Measurements from ENCODE around the gene CDC45. TPM values are rescaled to one million over a fixed set of nuclear protein-coding genes. Genes with fewer than 3 reads are reported as not detected.
"Not testable (repeated sequence)": the region's sequence is repeated elsewhere in the genome, so short reads cannot be mapped to it uniquely, and the experiment has no call there.

The CDC45 gene
- polyA plus RNA-seq, 1 donor (not counting 4 experiments of a cell fraction or from before 2014, with no cell fraction given): 22.7 TPM

DNA sequence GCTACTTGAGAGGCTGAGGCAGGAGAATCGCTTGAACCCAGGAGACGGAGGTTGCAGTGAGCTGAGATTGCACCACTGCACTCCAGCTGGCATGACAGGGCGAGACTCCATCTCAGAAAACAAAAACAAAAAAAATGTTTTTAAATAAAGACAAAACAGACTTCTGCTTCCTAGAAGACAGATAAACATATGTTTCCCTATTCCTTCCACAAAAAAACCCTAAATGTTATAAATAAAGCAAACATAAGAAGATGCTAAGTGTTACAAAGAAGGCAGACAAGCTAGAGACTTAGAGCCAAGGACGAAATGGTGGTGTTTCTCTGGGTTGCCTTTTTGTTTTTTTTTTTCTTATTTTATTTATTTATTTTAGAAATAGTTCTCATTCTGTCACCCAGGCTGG lies 50.1 kb downstream of the CDC45 start:
- Histone ChIP-seq H3K4me3 (ENCODE audit: control insufficient read depth in 2 of 3, extremely low read depth in 1 of 3, insufficient read depth in 2 of 3, low read depth in 1 of 3, low read length in 3 of 3) (no peak overlapping the region), H3K36me3 (ENCODE audit: control insufficient read depth in 2 of 2, extremely low read depth in 1 of 2, insufficient read depth in 2 of 2, low read length in 2 of 2) (no peaks in the 10 kb centered on the region), H3K79me2 (ENCODE audit: control insufficient read depth, insufficient read depth, low read length) (no peaks in the 10 kb centered on the region), H4K20me1 (ENCODE audit: control insufficient read depth, extremely low read depth, insufficient read depth, low read length) (no peaks in the 10 kb centered on the region), H3K9me3 (ENCODE audit: control insufficient read depth, low read depth, low read length) (no peaks in the 10 kb centered on the region), H3K4me1 (ENCODE audit: control insufficient read depth, extremely low read depth, insufficient read depth, low read length) (no peaks in the 10 kb centered on the region), H3K9me1 (ENCODE audit: control insufficient read depth, extremely low read depth, insufficient read depth, low read length) (no peaks in the 10 kb centered on the region), H3K9ac (ENCODE audit: control insufficient read depth, extremely low read depth, insufficient read depth, low read length) (no peak overlapping the region), H3K27ac (ENCODE audit: control insufficient read depth, insufficient read depth, low read length) (no peak overlapping the region), H3K27me3 (ENCODE audit: control insufficient read depth, extremely low read depth, insufficient read depth, low read length) (peaks cover 29% of the 10 kb centered on the region), H2AFZ (ENCODE audit: control insufficient read depth, low read length) (no peak overlapping the region), H3K4me2 (ENCODE audit: control insufficient read depth, extremely low read depth, insufficient read depth, low read depth, low read length) (no peak overlapping the region)
- TF ChIP-seq EZH2 (IDR thresholded peaks at IDR 0.05; ENCODE audit: low read length): no peak
- TF ChIP-seq, protein P1, sequence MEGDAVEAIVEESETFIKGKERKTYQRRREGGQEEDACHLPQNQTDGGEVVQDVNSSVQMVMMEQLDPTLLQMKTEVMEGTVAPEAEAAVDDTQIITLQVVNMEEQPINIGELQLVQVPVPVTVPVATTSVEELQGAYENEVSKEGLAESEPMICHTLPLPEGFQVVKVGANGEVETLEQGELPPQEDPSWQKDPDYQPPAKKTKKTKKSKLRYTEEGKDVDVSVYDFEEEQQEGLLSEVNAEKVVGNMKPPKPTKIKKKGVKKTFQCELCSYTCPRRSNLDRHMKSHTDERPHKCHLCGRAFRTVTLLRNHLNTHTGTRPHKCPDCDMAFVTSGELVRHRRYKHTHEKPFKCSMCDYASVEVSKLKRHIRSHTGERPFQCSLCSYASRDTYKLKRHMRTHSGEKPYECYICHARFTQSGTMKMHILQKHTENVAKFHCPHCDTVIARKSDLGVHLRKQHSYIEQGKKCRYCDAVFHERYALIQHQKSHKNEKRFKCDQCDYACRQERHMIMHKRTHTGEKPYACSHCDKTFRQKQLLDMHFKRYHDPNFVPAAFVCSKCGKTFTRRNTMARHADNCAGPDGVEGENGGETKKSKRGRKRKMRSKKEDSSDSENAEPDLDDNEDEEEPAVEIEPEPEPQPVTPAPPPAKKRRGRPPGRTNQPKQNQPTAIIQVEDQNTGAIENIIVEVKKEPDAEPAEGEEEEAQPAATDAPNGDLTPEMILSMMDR (optimal IDR thresholded peaks at IDR 0.05 in 1 of 3, IDR thresholded peaks at IDR 0.05 in 1 of 3, conservative IDR thresholded peaks at IDR 0.05 in 1 of 3; ENCODE audit: extremely low read depth in 1 of 3, insufficient read depth in 2 of 3, low read length in 3 of 3): no peak
- DNase-seq (ENCODE audit: low read depth, low spot score) (no peak), FAIRE-seq (no peak)
- dilution Hi-C loops (cut with MboI; ENCODE audit: extremely low pct_ligation_motif_present, low sequenced_read_pairs): loop anchor here (10.0 kb wide), 1 partner anchor 65 kb away; no protein-coding TSS in a partner anchor

DNA sequence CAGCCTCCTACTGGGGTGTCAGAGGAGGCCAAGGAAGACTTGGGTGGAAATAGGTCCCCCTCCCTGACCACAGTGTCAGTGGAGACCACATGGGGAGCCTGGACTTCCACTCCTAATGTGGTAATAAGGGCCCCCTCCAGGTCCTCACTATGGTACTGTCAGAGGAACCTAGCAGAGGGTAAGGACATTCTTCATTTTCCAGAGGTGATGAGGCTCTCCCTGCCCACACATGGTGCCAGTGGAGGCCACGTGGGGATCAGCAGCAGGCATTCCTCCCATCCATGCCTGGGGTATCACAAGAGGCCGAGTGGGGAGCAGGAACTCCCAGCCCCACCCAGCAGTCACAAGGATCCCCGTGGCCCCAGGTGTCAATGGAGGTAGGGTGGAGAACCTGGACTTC lies 51.0 kb downstream of the CDC45 start:
- no peaks in the 10 kb centered on the region for H3K9me3 ChIP-seq (ENCODE audit: control insufficient read depth, low read depth, low read length)
- no peak overlapping the region for H3K9ac ChIP-seq (ENCODE audit: control insufficient read depth, extremely low read depth, insufficient read depth, low read length)
- dilution Hi-C loops (cut with MboI; ENCODE audit: extremely low pct_ligation_motif_present, low sequenced_read_pairs): no loop called here
- no peaks in the 10 kb centered on the region for H3K36me3 ChIP-seq (ENCODE audit: control insufficient read depth in 2 of 2, extremely low read depth in 1 of 2, insufficient read depth in 2 of 2, low read length in 2 of 2)
- no peaks in the 10 kb centered on the region for H3K4me1 ChIP-seq (ENCODE audit: control insufficient read depth, extremely low read depth, insufficient read depth, low read length)
- H3K4me2 ChIP-seq (ENCODE audit: control insufficient read depth, extremely low read depth, insufficient read depth, low read depth, low read length): no peak overlapping the region
- no peaks in the 10 kb centered on the region for H4K20me1 ChIP-seq (ENCODE audit: control insufficient read depth, extremely low read depth, insufficient read depth, low read length)
- DNase-seq (ENCODE audit: low read depth, low spot score) (no peak), FAIRE-seq (no peak)
- H2AFZ ChIP-seq (ENCODE audit: control insufficient read depth, low read length): no peak overlapping the region
- no peak overlapping the region for H3K4me3 ChIP-seq (ENCODE audit: control insufficient read depth in 2 of 3, extremely low read depth in 1 of 3, insufficient read depth in 2 of 3, low read depth in 1 of 3, low read length in 3 of 3)
- no peaks in the 10 kb centered on the region for H3K9me1 ChIP-seq (ENCODE audit: control insufficient read depth, extremely low read depth, insufficient read depth, low read length)
- H3K27me3 ChIP-seq (ENCODE audit: control insufficient read depth, extremely low read depth, insufficient read depth, low read length): peaks cover 20% of the 10 kb centered on the region
- no peak overlapping the region for H3K27ac ChIP-seq (ENCODE audit: control insufficient read depth, insufficient read depth, low read length)
- TF ChIP-seq EZH2 (IDR thresholded peaks at IDR 0.05; ENCODE audit: low read length): no peak
- TF ChIP-seq, protein P1 (optimal IDR thresholded peaks at IDR 0.05 in 1 of 3, IDR thresholded peaks at IDR 0.05 in 1 of 3, conservative IDR thresholded peaks at IDR 0.05 in 1 of 3; ENCODE audit: extremely low read depth in 1 of 3, insufficient read depth in 2 of 3, low read length in 3 of 3): no peak
- H3K79me2 ChIP-seq (ENCODE audit: control insufficient read depth, insufficient read depth, low read length): no peaks in the 10 kb centered on the region

DNA sequence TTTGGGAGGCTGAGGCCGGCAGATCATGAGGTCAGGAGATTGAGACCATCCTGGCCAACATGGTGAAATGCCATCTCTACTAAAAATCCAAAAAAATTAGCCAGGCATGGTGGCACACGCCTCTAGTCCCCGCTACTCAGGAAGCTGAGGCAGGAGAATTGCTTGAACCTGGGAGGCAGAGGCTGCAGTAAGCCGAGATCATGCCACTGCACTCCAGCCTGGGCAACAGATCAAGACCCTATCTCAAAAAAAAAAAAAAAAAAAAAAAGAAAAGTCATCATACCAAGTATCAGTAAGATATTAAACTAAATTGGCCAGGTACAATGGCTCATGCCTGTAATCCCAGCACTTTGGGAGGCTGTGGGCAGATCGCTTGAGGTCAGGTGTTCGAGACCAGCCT lies 51.6 kb downstream of the CDC45 start:
- DNase-seq (ENCODE audit: low read depth, low spot score); dilution Hi-C loops (cut with MboI; ENCODE audit: extremely low pct_ligation_motif_present, low sequenced_read_pairs); H3K36me3 ChIP-seq (ENCODE audit: control insufficient read depth in 2 of 2, extremely low read depth in 1 of 2, insufficient read depth in 2 of 2, low read length in 2 of 2); H3K4me3 ChIP-seq (ENCODE audit: control insufficient read depth in 2 of 3, extremely low read depth in 1 of 3, insufficient read depth in 2 of 3, low read depth in 1 of 3, low read length in 3 of 3); H2AFZ ChIP-seq (ENCODE audit: control insufficient read depth, low read length); H3K79me2 ChIP-seq (ENCODE audit: control insufficient read depth, insufficient read depth, low read length); H3K9me1 ChIP-seq (ENCODE audit: control insufficient read depth, extremely low read depth, insufficient read depth, low read length); H3K27ac ChIP-seq (ENCODE audit: control insufficient read depth, insufficient read depth, low read length); H3K4me2 ChIP-seq (ENCODE audit: control insufficient read depth, extremely low read depth, insufficient read depth, low read depth, low read length); H3K9me3 ChIP-seq (ENCODE audit: control insufficient read depth, low read depth, low read length); H4K20me1 ChIP-seq (ENCODE audit: control insufficient read depth, extremely low read depth, insufficient read depth, low read length); FAIRE-seq; H3K9ac ChIP-seq (ENCODE audit: control insufficient read depth, extremely low read depth, insufficient read depth, low read length); H3K4me1 ChIP-seq (ENCODE audit: control insufficient read depth, extremely low read depth, insufficient read depth, low read length): not testable (repeated sequence)
- peaks cover 15% of the 10 kb centered on the region for H3K27me3 ChIP-seq (ENCODE audit: control insufficient read depth, extremely low read depth, insufficient read depth, low read length)
